GM12891 (cell line): ENCODE data around the gene ACSM2B.

Experiments
- PAX5 ChIP-seq: IDR thresholded peaks from 2 replicates; pipeline ENCODE4 v1.6.1; 2011; ENCODE audit warnings: low read length, moderate library complexity, mild to moderate bottlenecking; ENCODE audit not compliant: insufficient read depth, severe bottlenecking
- POLR2A ChIP-seq: IDR thresholded peaks from 2 replicates; pipeline ENCODE4 v1.6.1; 2011; ENCODE audit warnings: low read depth, low read length, control low read depth
- POLR2AphosphoS5 ChIP-seq: IDR thresholded peaks from 2 replicates; pipeline ENCODE4 v1.6.1; 2011; ENCODE audit warnings: low read depth, low read length, control low read depth
- SPI1 ChIP-seq: IDR thresholded peaks from 2 replicates; pipeline ENCODE4 v1.6.1; 2011; ENCODE audit warnings: low read depth, low read length, control low read depth
- TAF1 ChIP-seq: IDR thresholded peaks from 2 replicates; pipeline ENCODE4 v1.6.1; 2011; ENCODE audit warnings: low read depth, low read length, control low read depth

DNA sequence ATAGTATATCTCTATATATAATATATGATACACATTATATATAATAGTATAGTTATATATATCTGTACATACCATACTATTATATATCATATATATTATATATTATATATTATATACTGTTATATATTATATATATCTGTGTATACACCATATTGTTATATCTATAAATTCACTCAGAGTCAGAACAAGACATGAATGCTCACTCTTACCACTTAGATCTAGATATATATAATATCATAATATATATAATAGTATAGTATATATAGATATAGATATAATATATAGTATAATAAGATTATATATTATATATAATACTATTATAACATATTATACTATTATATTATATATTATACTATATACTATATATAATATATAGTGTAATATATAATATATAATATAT, 9.3 kb downstream of the ACSM2B start:
- TF ChIP-seq TAF1 (no peak), POLR2AphosphoS5 (no peak), PAX5 (no peak), POLR2A (no peak), SPI1 (no peak)
